ENCODE measurements around the gene OR9G1.
"Not testable (repeated sequence)": the region's sequence is repeated elsewhere in the genome, so short reads cannot be mapped to it uniquely, and the experiment has no call there.

The OR9G1 gene, protein sequence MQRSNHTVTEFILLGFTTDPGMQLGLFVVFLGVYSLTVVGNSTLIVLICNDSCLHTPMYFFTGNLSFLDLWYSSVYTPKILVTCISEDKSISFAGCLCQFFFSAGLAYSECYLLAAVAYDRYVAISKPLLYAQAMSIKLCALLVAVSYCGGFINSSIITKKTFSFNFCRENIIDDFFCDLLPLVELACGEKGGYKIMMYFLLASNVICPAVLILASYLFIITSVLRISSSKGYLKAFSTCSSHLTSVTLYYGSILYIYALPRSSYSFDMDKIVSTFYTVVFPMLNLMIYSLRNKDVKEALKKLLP

DNA sequence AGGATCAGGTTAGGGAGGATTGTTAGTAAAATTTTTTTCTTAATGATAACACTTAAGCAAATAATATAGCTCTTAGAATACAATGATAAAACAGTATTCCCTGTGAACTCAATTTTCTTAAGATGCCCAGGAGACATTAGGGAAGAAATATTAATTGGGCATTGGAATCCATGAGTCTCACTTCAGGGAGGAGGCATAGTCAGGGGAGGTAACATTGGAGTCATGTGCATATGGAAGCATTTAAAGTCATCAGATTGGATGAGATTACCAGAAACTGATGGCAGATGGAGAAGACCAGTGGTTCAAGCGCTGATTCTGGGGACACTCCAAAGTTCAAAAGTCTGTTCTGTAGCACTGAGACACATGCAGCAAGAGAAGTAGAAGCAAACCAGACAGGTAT is at the start of gene OR9G1:
Gene OR9G1, plus strand, starts transcription at position 301 of the 400 bp plus-strand sequence. CDS start 1,293 bp downstream, outside the sequence.
- no peak for DNase-seq

DNA sequence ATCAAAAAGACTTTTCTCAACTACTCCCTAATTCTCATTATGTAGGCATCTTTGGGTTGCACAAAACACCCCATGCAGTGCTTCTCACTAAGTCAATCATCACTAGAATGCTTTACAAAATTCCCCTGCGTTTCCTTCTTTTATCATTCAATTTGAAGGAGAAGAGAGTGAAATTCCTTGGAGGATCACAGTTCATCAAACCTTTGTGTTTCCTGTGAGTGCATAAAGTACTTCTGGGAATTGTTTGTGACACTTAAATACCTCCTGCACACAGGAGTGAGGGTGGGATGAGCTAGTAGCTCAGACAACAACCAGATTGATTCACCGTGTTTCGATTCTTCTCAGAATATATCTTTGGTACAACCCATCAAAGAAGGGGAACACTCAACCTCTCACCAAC is 39.1 kb upstream of the OR9G1 start:
- no peak for DNase-seq

DNA sequence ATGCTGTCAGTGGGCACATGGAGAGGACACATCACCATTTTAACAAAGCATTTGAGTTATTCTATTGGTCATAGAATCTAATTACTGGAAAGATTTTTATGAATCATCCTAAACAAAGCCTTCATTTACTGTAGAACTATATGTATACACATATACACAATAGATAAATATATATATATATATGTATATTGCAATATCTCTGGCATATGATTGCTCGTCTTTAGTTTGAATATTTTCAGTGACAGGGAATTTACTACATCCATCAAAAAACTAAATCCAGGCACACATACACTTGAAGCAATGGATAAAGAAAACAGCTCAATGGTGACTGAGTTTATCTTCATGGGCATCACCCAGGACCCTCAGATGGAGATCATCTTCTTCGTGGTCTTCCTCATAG is 35.5 kb upstream of the OR9G1 start, which contains the start of gene OR5AR1:
Gene OR5AR1, plus strand, starts transcription at position 301 of the 400 bp plus-strand sequence. Its CDS starts 0 bp downstream, at position 301.
- no peak for DNase-seq

DNA sequence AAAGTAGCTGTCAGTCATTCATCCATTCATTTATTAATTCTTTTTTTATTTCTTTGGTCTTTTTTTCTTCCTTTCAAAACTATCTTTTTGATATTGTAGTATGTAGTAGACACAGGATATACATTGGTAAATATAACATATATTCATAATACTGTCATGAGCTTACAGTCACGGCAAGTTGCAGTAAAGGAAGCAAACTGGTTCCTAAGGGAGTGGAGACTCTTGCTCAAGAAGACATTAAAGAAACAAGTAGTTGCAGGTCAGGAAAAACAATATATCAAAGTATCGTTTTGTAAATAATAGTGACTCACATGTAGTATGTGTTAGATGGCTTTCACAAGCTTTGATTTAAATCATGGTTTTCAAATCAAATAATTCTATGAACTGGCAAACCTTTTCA is 27.9 kb upstream of the OR9G1 start:
- no peak for DNase-seq

DNA sequence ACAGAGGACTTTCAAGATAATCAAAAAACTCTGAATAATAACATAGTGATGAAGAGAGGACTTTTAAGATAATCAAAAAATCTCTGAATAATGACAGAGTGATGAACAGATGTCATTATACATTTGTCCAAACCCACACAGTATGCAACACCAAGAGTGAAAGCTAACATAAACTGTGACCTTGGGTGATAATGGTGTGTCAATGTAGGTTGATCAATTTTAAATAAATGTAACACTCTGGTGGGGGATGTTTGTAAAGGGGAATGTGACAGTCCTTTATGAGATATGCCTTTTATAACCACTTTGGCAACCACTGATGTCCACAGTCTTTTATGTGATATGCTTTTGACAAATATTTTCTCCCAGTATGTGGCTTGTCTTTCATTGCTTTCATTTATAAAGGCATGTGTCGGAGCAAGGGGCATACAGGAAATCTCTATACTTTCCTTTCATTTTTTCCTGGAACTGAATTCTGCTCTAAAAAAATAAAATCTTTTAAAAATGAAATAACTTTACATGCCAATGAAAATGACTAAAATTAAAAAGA is 10.3 kb upstream of the OR9G1 start:
- no peak for DNase-seq

DNA sequence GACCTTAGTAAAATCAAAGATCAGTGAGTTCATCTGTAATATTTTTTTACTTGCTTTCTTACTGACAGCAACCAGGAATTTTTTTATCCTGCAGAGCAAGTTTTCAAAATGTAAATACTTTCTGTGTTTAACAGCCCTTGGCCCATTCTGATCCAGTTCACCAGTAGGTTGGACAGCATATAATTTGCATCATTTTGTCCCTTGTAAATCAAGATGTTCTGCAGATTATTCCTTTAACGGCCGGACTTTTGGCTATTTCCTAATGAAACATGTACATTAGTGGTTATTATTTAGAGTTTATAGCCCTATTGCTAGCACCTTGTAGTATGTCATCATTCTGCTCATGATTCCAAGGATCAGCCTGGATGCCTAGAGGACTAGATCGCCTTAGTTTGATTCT is 7.7 kb upstream of the OR9G1 start:
- not testable (repeated sequence) for DNase-seq

DNA sequence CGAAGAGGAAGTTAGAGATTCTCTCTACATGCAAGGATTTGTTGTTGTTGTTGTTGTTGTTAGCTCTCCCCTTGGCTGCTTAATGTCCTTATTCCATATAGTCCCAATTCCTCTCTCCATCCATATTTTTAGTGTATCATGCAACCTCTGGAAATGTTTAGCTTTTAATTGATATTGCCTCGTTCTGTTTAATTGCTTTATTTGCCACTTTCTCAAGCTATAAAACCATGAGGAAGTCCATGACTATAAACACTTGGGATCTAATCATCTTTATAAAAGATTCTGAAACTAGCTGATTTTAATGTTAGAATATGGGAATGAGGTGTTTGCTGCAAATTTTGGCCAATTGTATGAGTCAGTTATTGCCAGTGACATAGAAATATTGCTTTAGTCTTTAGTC is 5.5 kb upstream of the OR9G1 start:
- no peak for DNase-seq

DNA sequence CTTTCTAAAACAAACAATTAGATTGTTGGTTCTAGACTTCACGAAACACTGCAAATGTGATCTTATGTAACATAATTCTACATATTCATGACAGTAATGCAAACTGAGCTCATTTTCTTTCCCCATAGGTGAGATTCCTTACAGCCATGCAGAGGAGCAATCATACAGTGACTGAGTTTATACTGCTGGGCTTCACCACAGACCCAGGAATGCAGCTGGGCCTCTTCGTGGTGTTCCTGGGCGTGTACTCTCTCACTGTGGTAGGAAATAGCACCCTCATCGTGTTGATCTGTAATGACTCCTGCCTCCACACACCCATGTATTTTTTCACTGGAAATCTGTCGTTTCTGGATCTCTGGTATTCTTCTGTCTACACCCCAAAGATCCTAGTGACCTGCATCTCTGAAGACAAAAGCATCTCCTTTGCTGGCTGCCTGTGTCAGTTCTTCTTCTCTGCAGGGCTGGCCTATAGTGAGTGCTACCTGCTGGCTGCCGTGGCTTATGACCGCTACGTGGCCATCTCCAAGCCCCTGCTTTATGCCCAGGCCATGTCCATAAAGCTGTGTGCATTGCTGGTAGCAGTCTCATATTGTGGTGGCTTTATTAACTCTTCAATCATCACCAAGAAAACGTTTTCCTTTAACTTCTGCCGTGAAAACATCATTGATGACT is 1.5 kb downstream of the OR9G1 start:
- DNase-seq, result no peak

DNA sequence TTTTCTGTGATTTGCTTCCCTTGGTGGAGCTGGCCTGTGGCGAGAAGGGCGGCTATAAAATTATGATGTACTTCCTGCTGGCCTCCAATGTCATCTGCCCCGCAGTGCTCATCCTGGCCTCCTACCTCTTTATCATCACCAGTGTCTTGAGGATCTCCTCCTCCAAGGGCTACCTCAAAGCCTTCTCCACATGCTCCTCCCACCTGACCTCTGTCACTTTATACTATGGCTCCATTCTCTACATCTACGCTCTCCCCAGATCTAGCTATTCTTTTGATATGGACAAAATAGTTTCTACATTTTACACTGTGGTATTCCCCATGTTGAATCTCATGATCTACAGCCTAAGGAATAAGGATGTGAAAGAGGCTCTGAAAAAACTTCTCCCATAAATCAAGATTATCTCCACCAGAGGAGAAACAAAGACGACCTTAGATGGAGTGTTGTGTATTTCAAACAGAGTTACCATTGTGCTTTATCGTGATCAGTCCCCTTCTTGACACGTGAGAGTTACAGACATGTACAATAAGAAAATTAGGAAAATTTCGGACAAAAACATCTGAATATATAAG is 2.1 kb downstream of the OR9G1 start:
- no peak for DNase-seq

DNA sequence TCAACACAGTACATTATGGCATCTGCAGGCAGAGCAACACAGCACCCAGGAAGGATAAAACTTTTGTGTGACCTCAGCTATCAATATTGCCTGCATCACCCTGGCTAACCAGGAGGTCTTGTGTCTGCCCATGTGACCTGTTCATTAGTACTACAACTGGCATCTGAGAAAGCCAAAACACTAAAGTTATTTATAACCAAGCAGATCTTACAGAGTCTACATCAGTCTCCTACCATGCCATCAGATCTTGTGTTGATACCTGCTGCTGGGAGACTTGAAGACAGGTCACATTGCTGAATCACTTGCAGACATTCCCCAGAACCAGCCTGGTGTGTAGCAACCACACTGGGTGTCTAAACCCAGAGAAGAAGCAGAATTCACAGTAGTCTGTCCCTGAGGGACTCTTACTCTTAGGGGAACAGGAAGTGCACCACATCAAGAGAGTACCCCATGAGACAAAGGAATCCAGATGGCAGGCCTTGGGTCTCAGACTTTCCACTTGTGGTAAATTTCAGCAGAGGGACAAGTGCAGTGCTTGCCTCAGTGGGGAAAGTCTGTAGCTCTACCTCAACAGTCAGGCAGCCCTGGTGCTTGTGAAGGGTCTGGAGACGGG is 7.0 kb downstream of the OR9G1 start:
- no peak for DNase-seq

DNA sequence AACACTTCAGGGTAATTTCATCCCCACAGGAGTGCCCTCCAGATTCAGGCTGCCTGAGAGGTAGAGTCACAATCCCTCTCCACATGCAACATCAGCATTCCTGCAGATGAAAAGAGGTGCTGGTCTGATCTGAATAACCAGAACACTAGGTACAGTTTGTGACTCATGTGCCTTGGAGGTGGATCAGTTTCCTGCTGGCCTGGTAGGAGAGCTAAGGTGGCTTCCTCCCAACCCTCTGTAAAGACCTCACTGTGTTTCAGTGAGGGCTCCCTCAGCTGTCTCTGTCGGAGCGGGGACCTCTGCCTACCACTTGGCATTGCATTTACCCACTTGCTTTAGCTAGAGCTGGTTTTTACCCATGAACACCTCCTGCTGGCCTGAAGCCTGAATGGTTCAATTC is 7.6 kb downstream of the OR9G1 start:
- no peak for DNase-seq

DNA sequence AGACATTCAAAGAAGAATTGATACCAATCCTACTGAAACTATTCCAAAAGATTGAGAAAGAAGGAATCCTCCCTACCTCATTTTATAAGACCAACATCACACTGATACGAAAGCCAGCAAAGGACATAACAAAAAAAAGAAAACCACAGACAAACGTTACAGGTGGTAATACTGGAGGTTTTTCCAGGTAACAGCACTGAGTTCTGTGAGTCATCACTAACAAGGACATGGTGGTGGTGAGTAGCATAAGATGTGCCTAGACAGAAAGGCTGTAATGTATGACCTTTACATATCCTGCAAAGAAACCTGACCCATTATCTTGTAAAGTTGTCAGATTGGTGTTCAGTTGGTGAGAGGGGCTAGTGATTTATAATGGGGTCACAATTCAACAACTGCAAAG is 15.3 kb downstream of the OR9G1 start:
- no peak for DNase-seq

DNA sequence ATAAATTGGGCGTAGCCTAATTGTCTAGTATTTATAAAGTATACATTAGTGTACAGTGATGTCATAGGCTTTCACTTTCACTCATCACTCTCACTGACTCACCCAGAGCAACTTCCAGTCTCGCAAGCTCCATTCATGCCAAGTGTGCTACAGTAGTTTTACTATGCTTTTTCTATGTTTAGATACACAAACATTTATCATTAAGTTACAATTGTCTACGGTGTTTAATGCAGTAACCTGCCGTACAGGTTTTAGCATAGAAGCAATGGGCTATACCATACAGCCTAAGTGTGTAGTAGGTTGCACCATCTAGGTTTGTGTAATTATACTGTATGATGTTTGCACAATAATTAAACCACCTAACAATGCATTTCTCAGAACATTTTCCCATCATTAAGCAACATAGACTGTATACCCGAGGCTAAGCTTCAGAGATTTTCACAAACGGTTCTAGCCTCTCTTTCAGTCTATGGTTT is 17.5 kb downstream of the OR9G1 start:
- DNase-seq, result no peak

DNA sequence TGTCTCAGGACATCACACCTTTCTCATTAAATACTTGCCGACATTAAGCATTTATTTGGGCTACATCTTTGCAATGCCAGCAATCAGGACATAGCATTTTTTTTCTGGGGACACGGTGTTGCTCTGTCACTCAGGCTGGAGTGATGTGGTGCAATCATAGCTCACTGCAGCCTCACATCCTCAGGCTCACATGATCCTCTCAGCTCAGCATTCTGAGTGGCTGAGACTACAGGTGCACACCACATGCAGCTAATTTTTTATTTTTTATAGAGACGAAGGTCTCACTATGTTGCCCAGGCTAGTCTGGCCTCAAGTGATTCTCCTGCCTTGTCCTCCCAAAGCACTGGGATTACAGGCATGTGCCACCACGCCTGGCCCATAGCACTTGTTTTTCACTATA is 21.6 kb downstream of the OR9G1 start:
- no peak for DNase-seq

DNA sequence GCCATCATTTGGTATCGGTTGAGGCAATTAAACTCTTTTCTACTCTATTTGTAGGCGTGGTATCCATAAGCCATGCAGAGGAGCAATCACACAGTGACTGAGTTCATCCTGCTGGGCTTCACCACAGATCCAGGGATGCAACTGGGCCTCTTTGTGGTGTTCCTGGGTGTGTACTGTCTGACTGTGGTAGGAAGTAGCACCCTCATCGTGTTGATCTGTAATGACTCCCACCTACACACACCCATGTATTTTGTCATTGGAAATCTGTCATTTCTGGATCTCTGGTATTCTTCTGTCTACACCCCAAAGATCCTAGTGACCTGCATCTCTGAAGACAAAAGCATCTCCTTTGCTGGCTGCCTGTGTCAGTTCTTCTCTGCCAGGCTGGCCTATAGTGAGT is 41.2 kb downstream of the OR9G1 start:
- DNase-seq, result no peak

DNA sequence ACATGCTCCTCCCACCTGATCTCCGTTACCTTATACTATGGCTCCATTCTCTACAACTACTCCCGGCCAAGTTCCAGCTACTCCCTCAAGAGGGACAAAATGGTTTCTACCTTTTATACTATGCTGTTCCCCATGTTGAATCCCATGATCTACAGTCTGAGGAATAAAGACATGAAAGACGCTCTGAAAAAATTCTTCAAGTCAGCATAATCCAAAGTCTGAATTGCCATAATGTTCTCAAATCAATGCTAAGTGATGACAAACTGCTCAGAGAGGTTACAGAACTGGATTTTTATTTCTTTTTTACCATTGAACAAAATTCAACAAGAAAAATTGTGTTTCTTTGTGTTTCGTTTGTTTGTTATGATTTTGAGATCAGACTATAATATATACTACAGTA is 42.0 kb downstream of the OR9G1 start:
- DNase-seq, result no peak

DNA sequence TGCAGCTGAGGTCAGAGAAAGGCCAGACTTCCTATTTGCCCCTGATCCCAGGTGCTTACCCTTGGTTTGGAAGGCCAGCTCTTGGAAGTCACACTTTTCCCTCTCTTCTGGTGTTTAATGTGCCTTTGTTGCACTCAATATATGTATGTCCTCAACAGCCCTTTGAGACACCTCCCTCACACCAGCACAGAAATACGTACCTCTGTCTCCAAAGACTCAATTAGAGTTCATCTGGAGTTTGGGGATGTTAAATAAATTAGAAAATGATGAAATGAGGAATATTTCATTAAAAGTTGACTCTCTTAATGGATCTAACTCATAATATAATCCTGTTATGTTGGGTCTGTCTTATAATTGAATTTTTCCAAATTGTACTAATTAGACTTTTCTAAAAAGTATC is 49.7 kb downstream of the OR9G1 start, which contains the start of gene OR9G4:
Gene OR9G4, minus strand, starts transcription at position 101 of the 400 bp plus-strand sequence. CDS start 4,931 bp downstream, outside the sequence.
- no peak for DNase-seq

DNA sequence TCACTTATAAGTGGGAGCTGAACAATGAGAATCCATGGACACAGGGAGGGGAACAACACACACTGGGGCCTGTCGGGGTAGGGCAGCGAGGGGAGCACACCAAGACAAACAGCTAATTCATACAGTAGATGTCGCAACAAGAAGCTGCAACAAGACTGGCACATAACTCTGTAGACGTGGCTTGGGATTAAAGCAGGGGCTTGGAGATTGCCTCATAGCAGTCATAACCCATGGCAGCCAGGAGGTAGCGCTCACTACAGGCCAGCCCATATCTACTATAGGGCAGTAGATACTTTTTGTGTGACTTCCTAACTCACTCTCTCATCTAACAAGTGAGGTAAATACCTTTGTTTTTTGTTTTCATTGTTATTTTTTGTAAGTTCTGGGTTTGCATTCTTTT is 51.3 kb downstream of the OR9G1 start:
- DNase-seq, result no peak

DNA sequence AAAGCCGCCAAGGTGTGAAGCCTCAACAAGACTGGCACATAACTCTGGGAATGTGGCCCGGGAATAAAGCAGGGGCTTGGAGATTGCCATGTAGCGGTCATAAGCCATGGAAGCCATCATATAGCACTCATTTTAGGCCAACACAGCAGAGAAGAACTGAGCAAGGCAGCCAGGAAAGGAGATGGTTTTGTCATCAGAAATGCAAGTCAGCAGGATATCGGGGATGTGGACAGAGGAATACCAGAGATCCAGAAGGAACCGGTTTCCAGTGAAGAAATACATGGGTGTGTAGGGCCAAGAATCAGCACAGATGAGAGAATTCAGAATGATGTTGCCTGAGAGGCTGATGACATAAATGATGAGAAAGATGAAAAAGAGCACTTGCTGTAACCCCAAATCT is 52.6 kb downstream of the OR9G1 start:
- no peak for DNase-seq

Data from AML-193 (cell line).